HG03196 (cell line): Measurements from ENCODE around the gene ITPA.

ENCODE experiments used
- ATAC-seq: cut with Tn5 transposase; IDR thresholded peaks from one replicate; pipeline ENCODE4 v1.9.1; 2021; ENCODE audit not compliant: unreplicated experiment

Gene ITPA

GRCh38 chr20:3227506-3227905, 18.2 kb downstream of the ITPA start:
- no peak for ATAC-seq

- ATAC-seq: no peak
Measured at GRCh38 chr20:3227936-3228749, 18.8 kb downstream of the ITPA start.

- no peak for ATAC-seq
Measured at GRCh38 chr20:3228750-3229032, 19.4 kb downstream of the ITPA start.

- ATAC-seq: no peak
Measured at GRCh38 chr20:3229158-3229557, 19.9 kb downstream of the ITPA start.

- no peak for ATAC-seq
Measured at GRCh38 chr20:3229798-3230197, 20.5 kb downstream of the ITPA start.

GRCh38 chr20:3231116-3231515, 21.8 kb downstream of the ITPA start:
- ATAC-seq: no peak

- ATAC-seq: no peak
Measured at GRCh38 chr20:3231889-3232588, 22.7 kb downstream of the ITPA start.

- ATAC-seq: no peak
Measured at GRCh38 chr20:3233131-3233990, 24.1 kb downstream of the ITPA start.

- ATAC-seq: no peak
Measured at GRCh38 chr20:3233991-3234498, 24.7 kb downstream of the ITPA start.

GRCh38 chr20:3235666-3236324, 26.5 kb downstream of the ITPA start:
- ATAC-seq: no peak

- no peak for ATAC-seq
Measured at GRCh38 chr20:3237011-3237957, 28.0 kb downstream of the ITPA start.

GRCh38 chr20:3237958-3238615, 28.8 kb downstream of the ITPA start:
- ATAC-seq: no peak

- no peak for ATAC-seq
Measured at GRCh38 chr20:3238616-3239025, 29.3 kb downstream of the ITPA start.

GRCh38 chr20:3239026-3239866, 29.9 kb downstream of the ITPA start, which contains the start of gene SLC4A11:
Gene SLC4A11 (minus strand): TSS chr20:3239190. CDS start chr20:3239137, 53 bp downstream.
- no peak for ATAC-seq

GRCh38 chr20:3239867-3240775, 30.8 kb downstream of the ITPA start:
- ATAC-seq: no peak

GRCh38 chr20:3240776-3241363, 31.6 kb downstream of the ITPA start:
- no peak for ATAC-seq

- no peak for ATAC-seq
Measured at GRCh38 chr20:3242172-3242692, 32.9 kb downstream of the ITPA start.
